GM12878 (cell line): ENCODE results near the gene ANKRD33B. TPM values are rescaled to one million over a fixed set of nuclear protein-coding genes. Genes with fewer than 3 reads are reported as not detected.

Source experiments
- ATAC-seq: fragments of 200-7000 bp; cut with Tn5 transposase; 3 replicates; pipeline ENCODE4 v1.9.1; 2020; ENCODE audit warnings: mild to moderate bottlenecking, moderate library complexity
- BruUV-seq: library from RNA; stranded (reverse); fragments of 400-500 nt; replicated peaks from 2 replicates; lab custom pipeline; 2021; lab: Mats Ljungman, UMichigan
- CTCF ChIA-PET: fragments of 300-600 bp; sonication (Branson Sonifier 250); formaldehyde crosslinking; extraction: SDS; loops from one replicate; lab custom pipeline; 2021; ENCODE audit warnings: inconsistent platforms; lab: Yijun Ruan, JAX
- POLR2A ChIA-PET: fragments of 350-600 bp; formaldehyde crosslinking; extraction: SDS; loops from one replicate; lab custom pipeline; 2021; ENCODE audit warnings: inconsistent platforms; lab: Charles Lee
- RAD21 ChIA-PET: fragments of 300-600 bp; sonication (Branson Sonifier 250); formaldehyde crosslinking; loops from one replicate; lab custom pipeline; 2023; ENCODE audit warnings: antibody characterized with exemption; ENCODE audit not compliant: unreplicated experiment; lab: Charles Lee
- SMC1A ChIA-PET: fragments of 300-600 bp; sonication (Branson Sonifier 250); formaldehyde crosslinking; loops from one replicate; lab custom pipeline; 2023; ENCODE audit not compliant: unreplicated experiment, uncharacterized antibody; lab: Charles Lee
- DNase-seq: peaks from one replicate; pipeline ENCODE4 v3.0.0-alpha.2; 2011; ENCODE audit warnings: low read depth, low spot score
- FAIRE-seq: peaks from 3 replicates; lab custom pipeline; 2011; peaks lifted over from hg19 to GRCh38; lab: Jason Lieb, UNC
- H2AFZ ChIP-seq: 2 replicates; pipeline ENCODE4 v1.6.0; 2011; ENCODE audit warnings: low read depth, low read length, control low read depth; ENCODE audit not compliant: control insufficient read depth
- H3K27ac ChIP-seq: 2 replicates; pipeline ENCODE4 v1.5.1; 2011; ENCODE audit warnings: control low read depth; ENCODE audit not compliant: control insufficient read depth, insufficient read depth
- H3K27me3 ChIP-seq, 2 experiments: replicated peaks in 1 of 2; 2 replicates each; pipeline versions ENCODE4 v1.6.0 to v1.6.1; 2011; ENCODE audit warnings: low read length in 1 of 2; ENCODE audit not compliant: control insufficient read depth in 2 of 2, insufficient read depth in 2 of 2
- H3K36me3 ChIP-seq, 2 experiments: 2 replicates each; pipeline ENCODE4 v1.5.1; 2011; ENCODE audit warnings: low read length in 1 of 2; ENCODE audit not compliant: control insufficient read depth in 2 of 2, insufficient read depth in 2 of 2
- H3K4me1 ChIP-seq: 2 replicates; pipeline ENCODE4 v1.6.1; 2011; ENCODE audit warnings: mild to moderate bottlenecking, low read length, moderate library complexity, mixed read lengths; ENCODE audit not compliant: control insufficient read depth, insufficient read depth
- H3K4me2 ChIP-seq: 2 replicates; pipeline ENCODE4 v1.6.0; 2011; ENCODE audit warnings: control low read depth; ENCODE audit not compliant: control insufficient read depth, insufficient read depth
- H3K4me3 ChIP-seq: fragments of 200-600 bp; sonication (generic); 2 replicates; pipeline ENCODE4 v1.5.1; 2016
- H3K79me2 ChIP-seq: 2 replicates; pipeline ENCODE4 v1.6.0; 2011; ENCODE audit warnings: low read length; ENCODE audit not compliant: control insufficient read depth, insufficient read depth
- H3K9ac ChIP-seq: 2 replicates; pipeline ENCODE4 v1.8.0; 2011; ENCODE audit warnings: low read length, control low read depth, mixed read lengths; ENCODE audit not compliant: control insufficient read depth, insufficient read depth
- H3K9me3 ChIP-seq: replicated peaks from 3 replicates; pipeline ENCODE4 v1.5.1; 2011; ENCODE audit warnings: mild to moderate bottlenecking, low read length; ENCODE audit not compliant: control insufficient read depth, insufficient read depth
- H4K20me1 ChIP-seq: 2 replicates; pipeline ENCODE4 v1.6.0; 2011; ENCODE audit not compliant: control insufficient read depth, insufficient read depth
- BACH1 ChIP-seq: fragments of 450-650 bp; IDR thresholded peaks from 2 replicates; pipeline ENCODE4 v1.6.1; 2017; ENCODE audit warnings: mild to moderate bottlenecking, borderline replicate concordance
- BHLHE40 ChIP-seq, 2 experiments: fragments of 450-650 bp in 1 of 2; IDR thresholded peaks; 2 replicates each; pipeline ENCODE4 v1.6.1; 2011 to 2017; ENCODE audit warnings: low read depth in 2 of 2, borderline replicate concordance in 1 of 2, improper control_type of control experiment in 1 of 2, low read length in 1 of 2, mild to moderate bottlenecking in 1 of 2
- CHD4 ChIP-seq: fragments of 200-600 bp; sonication (generic); IDR thresholded peaks from 2 replicates; pipeline ENCODE4 v1.6.1; 2016; ENCODE audit warnings: mild to moderate bottlenecking
- CTCF ChIP-seq, 3 experiments: IDR thresholded peaks in 2 of 3; conservative IDR thresholded peaks in 1 of 3; 2 replicates each; pipeline ENCODE4 v1.5.1; 2011; ENCODE audit warnings: low read depth in 3 of 3, low read length in 3 of 3, mild to moderate bottlenecking in 3 of 3, control low read depth in 2 of 3, moderate library complexity in 2 of 3, inconsistent platforms in 1 of 3, mixed read lengths in 1 of 3; ENCODE audit not compliant: control insufficient read depth in 2 of 3, insufficient read depth in 1 of 3; ENCODE audit errors: extremely low read depth in 1 of 3
- EZH2 ChIP-seq: IDR thresholded peaks from 2 replicates; pipeline ENCODE4 v1.6.1; 2012; ENCODE audit warnings: low read depth, mild to moderate bottlenecking, control low read depth, inconsistent platforms, low read length, borderline replicate concordance; ENCODE audit not compliant: control insufficient read depth
- FOS ChIP-seq: IDR thresholded peaks from 3 replicates; pipeline ENCODE4 v1.6.1; 2011; ENCODE audit warnings: borderline replicate concordance; ENCODE audit not compliant: insufficient read length; ENCODE audit errors: extremely low read depth
- MTA2 ChIP-seq: fragments of 450-650 bp; IDR thresholded peaks from 2 replicates; pipeline ENCODE4 v1.6.1; 2016; ENCODE audit warnings: low read depth, mild to moderate bottlenecking, moderate library complexity
- MTA3 ChIP-seq: IDR thresholded peaks from 2 replicates; pipeline ENCODE4 v1.6.1; 2012; ENCODE audit warnings: low read length, inconsistent platforms, borderline replicate concordance
- PKNOX1 ChIP-seq: fragments of 450-650 bp; IDR thresholded peaks from 2 replicates; pipeline ENCODE4 v1.6.1; 2016; ENCODE audit warnings: mild to moderate bottlenecking
- POLR2A ChIP-seq: IDR thresholded peaks from 2 replicates; pipeline ENCODE4 v1.6.1; 2011; ENCODE audit warnings: low read depth, mild to moderate bottlenecking, low read length
- POU2F2 ChIP-seq: IDR thresholded peaks from 3 replicates; pipeline ENCODE4 v1.6.1; 2011; ENCODE audit warnings: low read depth, mild to moderate bottlenecking, low read length, borderline replicate concordance
- RCOR1 ChIP-seq: conservative IDR thresholded peaks from 2 replicates; pipeline ENCODE4 v1.6.1; 2012; ENCODE audit warnings: low read depth, low read length, improper control_type of control experiment
- RFX5 ChIP-seq: IDR thresholded peaks from 2 replicates; pipeline ENCODE4 v1.6.1; 2011; ENCODE audit warnings: low read depth, low read length, improper control_type of control experiment
- SIN3A ChIP-seq: IDR thresholded peaks from 2 replicates; pipeline ENCODE4 v1.6.1; 2012; ENCODE audit warnings: low read depth, low read length, improper control_type of control experiment
- SRF ChIP-seq, 2 experiments: IDR thresholded peaks; 2 replicates each; pipeline ENCODE4 v1.6.1; 2011; ENCODE audit warnings: low read depth in 2 of 2, low read length in 2 of 2, mild to moderate bottlenecking in 1 of 2, moderate library complexity in 1 of 2
- SUPT20H ChIP-seq: IDR thresholded peaks from 2 replicates; pipeline ENCODE4 v1.6.1; 2011; ENCODE audit warnings: low read depth, mild to moderate bottlenecking, low read length, moderate library complexity, borderline replicate concordance; ENCODE audit not compliant: control insufficient read depth
- TCF12 ChIP-seq: IDR thresholded peaks from 2 replicates; pipeline ENCODE4 v1.6.1; 2011; ENCODE audit warnings: low read depth, mild to moderate bottlenecking, low read length
- ZSCAN29 ChIP-seq: fragments of 450-650 bp; IDR thresholded peaks from 2 replicates; pipeline ENCODE4 v1.6.1; 2017; ENCODE audit warnings: mild to moderate bottlenecking, moderate library complexity
- WGBS: methylation state at CpG from one replicate; pipeline ENCODE4 v1.1.6; 2016; ENCODE audit warnings: low lambda C conversion rate; ENCODE audit not compliant: insufficient replicate concordance, insufficient coverage; ENCODE audit errors: missing lambda C conversion rate; 5-methylcytosine and 5-hydroxymethylcytosine counted together
- in situ Hi-C: fragments of 300-500 bp; cut with MboI; formaldehyde crosslinking; loops from 9 replicates; pipeline ENCODE4 v1.14.3; 2018; ENCODE audit warnings: mixed read lengths
- intact Hi-C: fragments of 100-400 bp; cut with micrococcal nuclease; formaldehyde crosslinking; loops from one replicate; pipeline ENCODE4 v1.14.2; 2022; ENCODE audit not compliant: unreplicated experiment
- polyA plus RNA-seq, 11 experiments: library from polyadenylated mRNA; depleted of rRNA in 4 of 11; unstranded in 6 of 11; stranded (reverse) in 5 of 11; fragments of >200 nt; fragmentation: Nextera tagmentation in 4 of 11; fragmentation: Illumina TruSeq in 1 of 11; extraction: Ambion mirVana in 4 of 11; extraction: Trizol in 1 of 11; gene quantifications; 1 replicate in 1 of 11; 2 replicates in 10 of 11; pipeline versions ENCODE4 v1.2.1 to v1.2.3, GENCODE V29; 2011 to 2016; ENCODE audit warnings: inconsistent platforms in 2 of 11, missing spikeins in 2 of 11, low read depth in 1 of 11
- total RNA-seq, 4 experiments: library from RNA; depleted of rRNA in 3 of 4; stranded (reverse); fragments of >200 nt in 3 of 4; fragmentation: Illumina TruSeq in 1 of 4; extraction: Trizol in 1 of 4; gene quantifications; 2 replicates each; pipeline versions ENCODE4 v1.2.1 to v1.2.3, GENCODE V29; 2013 to 2021

ANKRD33B gene
- total and polyA plus RNA-seq, 10 of the 15 experiments (the other 5 are each of a cell fraction or from before 2014, with no cell fraction given), result 4.9 to 61.6 (median 15.6) TPM

- TF ChIP-seq BACH1 (no peak), RFX5 (no peak), EZH2 (no peak), RCOR1 (no peak)
Measured at GRCh38 chr5:10582512-10582897, 18.6 kb downstream of the ANKRD33B start (continued).

- H3K36me3 ChIP-seq, result peaks cover 9 to 14% of the 10 kb centered on the region in 2 experiments; a peak in 3 of 4 replicates
- FAIRE-seq, result no peak
- 37% methylated on average over 13 of the region's 13 CpGs for WGBS
- BruUV-seq, result no TSS peak
- no peak overlapping the region for H3K4me3 ChIP-seq
- CTCF ChIA-PET, result interaction anchor here (0.7 to 2.2 kb wide), 6 partner anchors 8 to 227 kb away, joined by 3 to 8 read pairs (median 5); no protein-coding TSS in a partner anchor
- in situ Hi-C loops, result no loop called here
- H3K9me3 ChIP-seq, result no peaks in the 10 kb centered on the region
- DNase-seq, result no peak
- H3K4me2 ChIP-seq, result peak overlapping the region; percentile 51; the same call in 1 of the 2 replicates
- H3K9ac ChIP-seq, result no peak overlapping the region
- H3K27ac ChIP-seq, result peak overlapping the region; percentile 20; the same call in 1 of the 2 replicates
- no peak overlapping the region for H2AFZ ChIP-seq
- RAD21 ChIA-PET, result interaction anchor here (1.0 to 2.7 kb wide), 6 partner anchors 9 to 131 kb away, joined by 3 to 12 read pairs (median 6); no protein-coding TSS in a partner anchor
- peaks cover 3% of the 10 kb centered on the region; the same call in 1 of the 2 replicates for H4K20me1 ChIP-seq
- POLR2A ChIA-PET, result interaction anchor here (0.8 to 1.2 kb wide), 2 partner anchors 9 to 19 kb away, joined by 5 read pairs; no protein-coding TSS in a partner anchor
- H3K4me1 ChIP-seq, result peaks cover 88% of the 10 kb centered on the region
- ATAC-seq, result no peak
- no peaks in the 10 kb centered on the region for H3K27me3 ChIP-seq
- SMC1A ChIA-PET, result interaction anchor here (0.7 to 2.3 kb wide), 9 partner anchors 9 to 116 kb away, joined by 3 to 11 read pairs (median 5); no protein-coding TSS in a partner anchor
- intact Hi-C loops, result no loop called here
- peaks cover 98% of the 10 kb centered on the region for H3K79me2 ChIP-seq
- TF ChIP-seq SUPT20H (no peak), POU2F2 (no peak), ZSCAN29 (no peak), MTA3 (no peak), SIN3A (no peak), SRF (IDR thresholded peaks at IDR 0.05; ENCODE audit: low read depth in 2 of 2, low read length in 2 of 2) (no peak), CTCF (IDR thresholded peaks at IDR 0.05 in 2 of 3, conservative IDR thresholded peaks at IDR 0.05 in 1 of 3; ENCODE audit: control insufficient read depth in 2 of 3, extremely low read depth in 1 of 3, insufficient read depth in 1 of 3, low read depth in 3 of 3, low read length in 3 of 3) (no peak), BHLHE40 (IDR thresholded peaks at IDR 0.05; ENCODE audit: borderline replicate concordance in 1 of 2, low read depth in 2 of 2, low read length in 1 of 2) (peak; percentile 17 to 40; a peak in 2 of 4 replicates), POLR2A (no peak), MTA2 (0 out of 2 replicates have a peak, but pooled peaks have one; percentile 17), FOS (no peak), PKNOX1 (peak; percentile 53; the same call in 1 of the 2 replicates), CHD4 (no peak), TCF12 (peak; percentile 59; the same call in 1 of the 2 replicates)
Measured at GRCh38 chr5:10583663-10584572, 20.0 kb downstream of the ANKRD33B start.
